ENCODE results near the gene ERO1B.

- TF ChIP-seq, protein P1, sequence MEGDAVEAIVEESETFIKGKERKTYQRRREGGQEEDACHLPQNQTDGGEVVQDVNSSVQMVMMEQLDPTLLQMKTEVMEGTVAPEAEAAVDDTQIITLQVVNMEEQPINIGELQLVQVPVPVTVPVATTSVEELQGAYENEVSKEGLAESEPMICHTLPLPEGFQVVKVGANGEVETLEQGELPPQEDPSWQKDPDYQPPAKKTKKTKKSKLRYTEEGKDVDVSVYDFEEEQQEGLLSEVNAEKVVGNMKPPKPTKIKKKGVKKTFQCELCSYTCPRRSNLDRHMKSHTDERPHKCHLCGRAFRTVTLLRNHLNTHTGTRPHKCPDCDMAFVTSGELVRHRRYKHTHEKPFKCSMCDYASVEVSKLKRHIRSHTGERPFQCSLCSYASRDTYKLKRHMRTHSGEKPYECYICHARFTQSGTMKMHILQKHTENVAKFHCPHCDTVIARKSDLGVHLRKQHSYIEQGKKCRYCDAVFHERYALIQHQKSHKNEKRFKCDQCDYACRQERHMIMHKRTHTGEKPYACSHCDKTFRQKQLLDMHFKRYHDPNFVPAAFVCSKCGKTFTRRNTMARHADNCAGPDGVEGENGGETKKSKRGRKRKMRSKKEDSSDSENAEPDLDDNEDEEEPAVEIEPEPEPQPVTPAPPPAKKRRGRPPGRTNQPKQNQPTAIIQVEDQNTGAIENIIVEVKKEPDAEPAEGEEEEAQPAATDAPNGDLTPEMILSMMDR (IDR thresholded peaks at IDR 0.05) = no peak
- TF ChIP-seq POLR2A (IDR thresholded peaks at IDR 0.05) = no peak
- TF ChIP-seq EP300 (IDR thresholded peaks at IDR 0.05) = no peak
Observed at GRCh38 chr1:236269439-236269838, 12.3 kb downstream of the ERO1B start.

Measured in upper lobe of left lung (tissue), 4 donors.